Astrocyte (in vitro differentiated cells and primary cell): ENCODE results near the gene UPK3BL1. TPM values are rescaled to one million over a fixed set of nuclear protein-coding genes. Genes with fewer than 3 reads are reported as not detected.
"Not testable (repeated sequence)": the region's sequence is repeated elsewhere in the genome, so short reads cannot be mapped to it uniquely, and the experiment has no call there.

Source experiments
- DNase-seq: peaks from one replicate; pipeline ENCODE4 v3.0.0-alpha.2; 2010; ENCODE audit warnings: low read depth
- FAIRE-seq: peaks from 2 replicates; lab custom pipeline; 2011; peaks lifted over from hg19 to GRCh38; lab: Jason Lieb, UNC
- H2AFZ ChIP-seq: 2 replicates; pipeline ENCODE4 v1.6.0; 2012; ENCODE audit warnings: low read depth, low read length, inconsistent platforms
- H3K27ac ChIP-seq: 2 replicates; pipeline ENCODE4 v1.5.1; 2011; ENCODE audit warnings: low read depth, low read length, inconsistent platforms
- H3K27me3 ChIP-seq: 2 replicates; pipeline ENCODE4 v1.6.0; 2011; ENCODE audit warnings: low read length, inconsistent platforms; ENCODE audit not compliant: insufficient read depth
- H3K36me3 ChIP-seq: 2 replicates; pipeline ENCODE4 v1.5.1; 2011; ENCODE audit warnings: low read length, inconsistent platforms; ENCODE audit not compliant: insufficient read depth
- H3K4me1 ChIP-seq: 2 replicates; pipeline ENCODE4 v1.5.1; 2011; ENCODE audit warnings: low read length, inconsistent platforms; ENCODE audit not compliant: insufficient read depth
- H3K4me2 ChIP-seq: 2 replicates; pipeline ENCODE4 v1.6.0; 2012; ENCODE audit warnings: low read length, inconsistent platforms
- H3K4me3 ChIP-seq: 2 replicates; pipeline ENCODE4 v1.5.1; 2011; ENCODE audit warnings: low read depth, mild to moderate bottlenecking, low read length, inconsistent platforms; ENCODE audit not compliant: insufficient read depth
- H3K79me2 ChIP-seq: 2 replicates; pipeline ENCODE4 v1.6.0; 2012; ENCODE audit warnings: mild to moderate bottlenecking, low read length, inconsistent platforms; ENCODE audit not compliant: insufficient read depth
- H3K9ac ChIP-seq: 2 replicates; pipeline ENCODE4 v1.6.0; 2012; ENCODE audit warnings: mild to moderate bottlenecking, low read length, inconsistent platforms
- H3K9me3 ChIP-seq: 2 replicates; pipeline ENCODE4 v1.5.1; 2012; ENCODE audit warnings: low read depth, mild to moderate bottlenecking, low read length, inconsistent platforms; ENCODE audit not compliant: insufficient read depth
- H4K20me1 ChIP-seq: 2 replicates; pipeline ENCODE4 v1.6.0; 2012; ENCODE audit warnings: low read length, inconsistent platforms; ENCODE audit not compliant: insufficient read depth
- H3K27ac Mint-ChIP-seq: one replicate; pipeline ENCODE4 v1.8.0; 2021; ENCODE audit warnings: mild to moderate bottlenecking, mixed read lengths; ENCODE audit not compliant: unreplicated experiment
- H3K27me3 Mint-ChIP-seq: one replicate; pipeline ENCODE4 v1.8.0; 2021; ENCODE audit warnings: low read depth, mixed read lengths; ENCODE audit not compliant: unreplicated experiment
- H3K36me3 Mint-ChIP-seq: one replicate; pipeline ENCODE4 v1.8.0; 2021; ENCODE audit warnings: low read depth, mixed read lengths; ENCODE audit not compliant: unreplicated experiment
- H3K4me1 Mint-ChIP-seq: one replicate; pipeline ENCODE4 v1.8.0; 2021; ENCODE audit warnings: low read depth, mixed read lengths; ENCODE audit not compliant: unreplicated experiment
- H3K4me3 Mint-ChIP-seq: one replicate; pipeline ENCODE4 v1.8.0; 2021; ENCODE audit warnings: mild to moderate bottlenecking, moderate library complexity, mixed read lengths; ENCODE audit not compliant: unreplicated experiment
- H3K9me3 Mint-ChIP-seq: one replicate; pipeline ENCODE4 v1.8.0; 2021; ENCODE audit warnings: mild to moderate bottlenecking, mixed read lengths; ENCODE audit not compliant: unreplicated experiment
- total RNA-seq: library from RNA; stranded (reverse); gene quantifications from 2 replicates; pipeline ENCODE4 v1.2.1, GENCODE V29; 2021

UPK3BL1 gene
- total RNA-seq, 1 donor from 2014 or later = 12.2 TPM

DNA sequence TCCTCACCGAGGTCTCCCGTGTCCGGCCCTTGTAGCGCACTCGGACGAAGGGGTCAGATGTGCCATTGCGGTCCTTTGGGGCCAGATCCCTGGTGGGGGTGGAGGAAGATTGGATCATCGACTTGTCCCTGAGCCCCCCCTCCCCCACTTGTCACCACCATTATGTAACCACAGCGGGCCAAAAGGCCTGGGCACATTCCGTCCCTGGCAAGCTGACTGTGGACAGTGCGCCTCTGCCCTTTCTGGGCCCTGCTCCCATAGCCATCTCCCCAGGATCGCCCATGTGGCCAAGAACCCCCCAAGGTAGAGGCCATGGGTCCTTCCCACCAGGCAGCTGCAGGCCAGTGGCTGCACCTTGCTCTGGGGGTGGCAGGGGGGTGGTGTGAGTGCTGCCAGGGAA is 40.3 kb downstream of the UPK3BL1 start:
- not testable (repeated sequence) for H3K4me2 ChIP-seq, H2AFZ ChIP-seq, H3K9ac ChIP-seq, H3K9me3 ChIP-seq, H3K27ac ChIP-seq, DNase-seq, H3K79me2 ChIP-seq, H3K9me3 Mint-ChIP-seq, H3K27ac Mint-ChIP-seq, H3K36me3 ChIP-seq, H3K4me1 Mint-ChIP-seq, H3K4me1 ChIP-seq, H3K27me3 ChIP-seq, H3K27me3 Mint-ChIP-seq, FAIRE-seq, H3K36me3 Mint-ChIP-seq, H4K20me1 ChIP-seq, H3K4me3 Mint-ChIP-seq, H3K4me3 ChIP-seq

DNA sequence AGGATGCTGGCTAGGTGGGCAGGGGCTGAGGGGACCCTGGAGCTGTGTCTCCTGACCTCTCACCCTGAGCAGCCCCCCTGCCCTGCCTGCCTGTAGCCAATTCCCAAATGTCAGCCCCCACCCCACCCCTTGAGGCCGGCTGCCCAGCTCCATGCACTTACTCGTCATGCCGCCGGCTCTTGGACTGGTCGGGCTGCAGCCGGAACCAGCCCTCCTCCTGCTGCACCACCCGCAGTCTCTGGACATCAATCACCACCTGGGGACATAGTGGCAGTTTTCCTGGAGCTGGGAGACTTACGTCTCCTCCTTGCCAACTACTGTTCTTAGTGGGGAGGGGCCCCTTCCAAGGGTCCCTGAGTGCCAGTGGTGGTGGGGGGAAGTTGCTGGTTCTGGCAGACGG is 42.9 kb downstream of the UPK3BL1 start:
- H3K36me3 ChIP-seq, H3K4me1 ChIP-seq, DNase-seq, H3K9me3 Mint-ChIP-seq, H2AFZ ChIP-seq, H3K4me3 Mint-ChIP-seq, H3K36me3 Mint-ChIP-seq, H3K79me2 ChIP-seq, H3K9me3 ChIP-seq, H3K9ac ChIP-seq, H3K27me3 ChIP-seq, H3K4me3 ChIP-seq, FAIRE-seq, H3K4me1 Mint-ChIP-seq, H4K20me1 ChIP-seq, H3K27ac ChIP-seq, H3K27me3 Mint-ChIP-seq, H3K27ac Mint-ChIP-seq, H3K4me2 ChIP-seq: not testable (repeated sequence)

- H3K27me3 ChIP-seq, H3K9me3 ChIP-seq, H3K4me1 Mint-ChIP-seq, H3K4me2 ChIP-seq, H3K27ac ChIP-seq, H2AFZ ChIP-seq, H3K4me3 ChIP-seq, DNase-seq, H3K9ac ChIP-seq, H3K79me2 ChIP-seq, H4K20me1 ChIP-seq, H3K9me3 Mint-ChIP-seq, FAIRE-seq, H3K36me3 Mint-ChIP-seq, H3K27ac Mint-ChIP-seq, H3K36me3 ChIP-seq, H3K27me3 Mint-ChIP-seq, H3K4me3 Mint-ChIP-seq, H3K4me1 ChIP-seq: not testable (repeated sequence)
Observed at GRCh38 chr7:102596036-102596435, 46.6 kb downstream of the UPK3BL1 start.

DNA sequence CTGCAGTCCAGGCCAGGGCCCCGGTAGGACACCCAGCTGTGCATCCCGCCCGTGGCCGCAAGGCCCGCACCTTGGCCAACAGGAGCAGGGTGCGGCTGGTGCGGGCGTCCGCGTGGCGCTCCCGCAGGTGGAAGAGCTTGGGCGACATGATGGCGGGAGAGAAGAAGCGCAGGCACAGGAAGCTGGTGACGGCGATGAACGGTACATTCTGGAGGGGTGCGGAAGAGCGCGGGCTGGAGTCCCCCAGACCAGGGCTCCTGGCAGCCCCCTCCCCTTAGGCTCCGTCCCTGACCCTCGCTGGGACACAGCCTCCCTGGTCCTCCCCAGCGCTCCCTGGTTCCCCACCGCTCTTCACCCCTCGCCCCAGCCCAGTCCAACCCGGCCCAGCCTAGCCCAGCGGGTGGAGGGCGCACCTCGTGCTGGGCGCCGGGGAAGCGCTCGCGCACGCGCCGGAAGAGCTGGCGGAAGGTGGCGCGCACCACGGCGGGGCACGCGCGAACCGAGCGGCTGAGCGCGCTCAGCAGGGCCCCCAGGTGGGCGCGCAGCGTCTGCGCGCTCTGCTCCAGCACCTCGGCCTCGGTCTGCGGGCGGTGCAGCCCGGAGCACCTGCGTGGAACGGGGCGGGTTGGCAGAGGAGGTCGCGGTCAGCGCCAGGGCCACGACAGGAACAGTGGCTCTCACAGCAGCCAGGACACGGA is 48.8 kb downstream of the UPK3BL1 start:
- not testable (repeated sequence) for H2AFZ ChIP-seq, H3K36me3 Mint-ChIP-seq, H3K27me3 ChIP-seq, FAIRE-seq, H3K4me3 Mint-ChIP-seq, H3K4me1 Mint-ChIP-seq, H3K27ac Mint-ChIP-seq, H3K27ac ChIP-seq, H3K79me2 ChIP-seq, H3K4me2 ChIP-seq, H3K27me3 Mint-ChIP-seq, H3K4me3 ChIP-seq, H3K36me3 ChIP-seq, DNase-seq, H4K20me1 ChIP-seq, H3K9me3 ChIP-seq, H3K9ac ChIP-seq, H3K9me3 Mint-ChIP-seq, H3K4me1 ChIP-seq

DNA sequence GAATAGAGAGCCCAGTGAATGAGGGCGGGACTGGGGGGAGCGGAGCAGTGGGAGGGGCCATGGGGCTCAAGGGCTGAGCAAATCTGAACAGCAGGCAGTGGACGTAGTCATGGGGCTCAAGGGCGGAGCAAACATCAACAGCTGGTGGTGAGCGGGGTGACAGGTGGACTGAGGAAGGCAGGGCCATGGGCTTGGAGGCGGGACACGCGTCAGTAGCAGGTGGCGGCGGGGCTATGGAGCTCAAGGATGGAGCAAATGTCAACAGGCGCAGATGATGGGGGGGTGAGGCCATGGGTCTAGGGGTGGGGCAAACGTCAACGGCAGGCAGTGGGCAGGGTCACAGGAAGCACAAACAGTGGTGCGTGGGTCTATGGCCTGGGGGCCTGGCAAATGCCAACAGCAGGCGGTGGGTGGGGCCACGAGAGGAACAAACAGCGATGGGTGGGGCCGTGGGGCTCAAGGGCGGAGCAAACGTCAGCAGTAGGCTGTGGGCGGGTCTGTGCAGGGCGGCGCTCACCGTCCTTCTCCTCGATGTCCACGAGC is 50.0 kb downstream of the UPK3BL1 start:
- H3K27ac ChIP-seq, H3K27me3 ChIP-seq, H3K27ac Mint-ChIP-seq, H3K27me3 Mint-ChIP-seq, H3K36me3 ChIP-seq, H3K4me3 ChIP-seq, H3K9me3 Mint-ChIP-seq, H3K4me1 ChIP-seq, H3K9me3 ChIP-seq, FAIRE-seq, H3K36me3 Mint-ChIP-seq, H2AFZ ChIP-seq, DNase-seq, H3K9ac ChIP-seq, H3K79me2 ChIP-seq, H3K4me2 ChIP-seq, H4K20me1 ChIP-seq, H3K4me1 Mint-ChIP-seq, H3K4me3 Mint-ChIP-seq: not testable (repeated sequence)

DNA sequence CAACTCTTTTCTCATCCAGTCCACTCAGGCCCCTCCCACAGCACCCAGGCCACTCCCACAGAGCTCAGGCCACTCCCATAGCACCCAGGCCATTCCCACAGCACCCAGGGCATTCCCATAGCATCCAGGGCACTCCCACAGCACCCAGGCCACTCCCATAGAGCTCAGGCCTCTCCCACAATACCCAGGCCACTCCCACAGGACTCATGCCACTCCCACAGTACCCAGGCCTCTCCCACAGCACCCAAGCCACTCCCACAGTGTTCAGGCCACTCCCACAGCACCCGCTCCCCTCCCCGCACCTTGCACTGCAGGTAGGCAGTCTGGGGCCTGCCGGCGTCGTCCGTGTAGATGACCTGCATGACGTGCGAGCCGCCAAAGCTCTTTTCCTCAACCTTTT is 52.7 kb downstream of the UPK3BL1 start:
- H3K4me1 ChIP-seq, H2AFZ ChIP-seq, DNase-seq, H3K36me3 Mint-ChIP-seq, FAIRE-seq, H3K79me2 ChIP-seq, H3K4me2 ChIP-seq, H3K27me3 Mint-ChIP-seq, H3K36me3 ChIP-seq, H3K9me3 Mint-ChIP-seq, H3K27ac Mint-ChIP-seq, H3K9me3 ChIP-seq, H4K20me1 ChIP-seq, H3K4me3 ChIP-seq, H3K27ac ChIP-seq, H3K9ac ChIP-seq, H3K4me1 Mint-ChIP-seq, H3K4me3 Mint-ChIP-seq, H3K27me3 ChIP-seq: not testable (repeated sequence)
